Epidermal melanocyte (primary cell): ENCODE results near the gene ITGAE.
"Not testable (repeated sequence)": the region's sequence is repeated elsewhere in the genome, so short reads cannot be mapped to it uniquely, and the experiment has no call there.

Experiments used
- DNase-seq: peaks from one replicate; pipeline ENCODE4 v3.0.0; 2011; ENCODE audit warnings: low spot score; ENCODE audit not compliant: insufficient read length

Gene ITGAE

GRCh38 chr17:3730881-3731429 is 70.0 kb downstream of the ITGAE start:
- no peak for DNase-seq

- no peak for DNase-seq
These were observed 71.1 kb downstream of the ITGAE start for GRCh38 chr17:3729881-3730280.

GRCh38 chr17:3728099-3728498 is 72.9 kb downstream of the ITGAE start:
- not testable (repeated sequence) for DNase-seq

- no peak for DNase-seq
These were observed 73.9 kb downstream of the ITGAE start for GRCh38 chr17:3727041-3727440.

- DNase-seq: no peak
These were observed 76.5 kb downstream of the ITGAE start for GRCh38 chr17:3724378-3725077.

GRCh38 chr17:3723556-3724377 is 77.2 kb downstream of the ITGAE start, which contains the start of gene HASPIN:
TSS of gene HASPIN (plus strand) at chr17:3723903. CDS start at chr17:3723936, 33 bp downstream.
- peak; percentile 94 for DNase-seq

GRCh38 chr17:3723188-3723555 is 77.8 kb downstream of the ITGAE start:
- no peak for DNase-seq

- no peak for DNase-seq
These were observed 78.3 kb downstream of the ITGAE start for GRCh38 chr17:3722716-3723115.

- DNase-seq: no peak
These were observed 81.7 kb downstream of the ITGAE start for GRCh38 chr17:3719265-3719664.

- DNase-seq: no peak
These were observed 82.8 kb downstream of the ITGAE start for GRCh38 chr17:3718201-3718600.

GRCh38 chr17:3715296-3715695 is 85.7 kb downstream of the ITGAE start:
- DNase-seq: no peak

- DNase-seq: no peak
These were observed 88.1 kb downstream of the ITGAE start for GRCh38 chr17:3712811-3713463.

- DNase-seq: no peak
These were observed 90.0 kb downstream of the ITGAE start for GRCh38 chr17:3710951-3711383.

- DNase-seq: no peak
These were observed 92.6 kb downstream of the ITGAE start for GRCh38 chr17:3708366-3708765.

GRCh38 chr17:3705718-3705984 is 95.3 kb downstream of the ITGAE start:
- not testable (repeated sequence) for DNase-seq

GRCh38 chr17:3704931-3705717 is 95.9 kb downstream of the ITGAE start:
- DNase-seq: no peak

- not testable (repeated sequence) for DNase-seq
These were observed 98.9 kb downstream of the ITGAE start for GRCh38 chr17:3702041-3702539.

- DNase-seq: no peak
These were observed 101.0 kb downstream of the ITGAE start for GRCh38 chr17:3699951-3700350.

GRCh38 chr17:3698139-3698538 is 102.8 kb downstream of the ITGAE start:
- no peak for DNase-seq

GRCh38 chr17:3697103-3697476 is 103.9 kb downstream of the ITGAE start:
- no peak for DNase-seq
